Activated CD8-positive, alpha-beta memory T cell treated with anti-CD3 and anti-CD28 coated beads for 1 hour (primary cell): ENCODE results near the gene PSMA5.

Source experiments
- DNase-seq, 2 donors: peaks; one replicate each; pipeline ENCODE4 v3.0.0-alpha.2; 2020; ENCODE audit warnings: low read depth in 1 of 2; ENCODE audit errors: extremely low read depth in 1 of 2

The PSMA5 gene

GRCh38 chr1:109371341-109371739, 54.9 kb downstream of the PSMA5 start:
- no peak for DNase-seq

DNA sequence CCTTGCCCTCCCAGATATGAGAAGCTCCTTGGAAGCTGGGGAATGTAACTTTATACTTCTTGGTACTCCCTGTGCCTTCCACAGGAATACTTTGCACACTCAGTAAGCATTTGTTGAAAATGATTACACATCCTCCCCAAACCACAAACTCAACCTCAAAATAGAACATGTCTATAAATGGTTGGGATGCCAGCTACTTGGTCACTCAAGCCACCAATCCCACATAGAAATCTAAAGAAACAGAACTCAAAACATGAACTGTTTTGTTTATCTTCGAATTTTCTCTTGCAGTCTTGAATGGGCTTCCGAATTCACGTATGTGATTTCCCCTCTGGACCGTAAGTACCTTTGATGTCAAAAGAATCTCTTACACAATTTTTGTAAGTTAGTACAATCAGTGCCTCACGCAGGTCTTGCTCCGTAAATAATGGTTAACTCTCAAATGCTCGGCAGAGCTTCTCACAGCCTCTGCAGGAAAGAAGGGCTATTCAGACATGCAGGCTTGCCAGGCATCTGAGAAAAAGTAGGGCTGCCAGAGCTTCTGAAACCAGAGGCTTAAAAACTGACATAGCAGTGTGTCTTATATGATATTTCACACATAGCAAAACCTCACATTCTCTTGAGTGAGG, 55.4 kb downstream of the PSMA5 start:
- no peak for DNase-seq

- no peak for DNase-seq
Observed at GRCh38 chr1:109369167-109369746, 57.0 kb downstream of the PSMA5 start.

GRCh38 chr1:109368464-109368863, 57.8 kb downstream of the PSMA5 start:
- no peak for DNase-seq

DNA sequence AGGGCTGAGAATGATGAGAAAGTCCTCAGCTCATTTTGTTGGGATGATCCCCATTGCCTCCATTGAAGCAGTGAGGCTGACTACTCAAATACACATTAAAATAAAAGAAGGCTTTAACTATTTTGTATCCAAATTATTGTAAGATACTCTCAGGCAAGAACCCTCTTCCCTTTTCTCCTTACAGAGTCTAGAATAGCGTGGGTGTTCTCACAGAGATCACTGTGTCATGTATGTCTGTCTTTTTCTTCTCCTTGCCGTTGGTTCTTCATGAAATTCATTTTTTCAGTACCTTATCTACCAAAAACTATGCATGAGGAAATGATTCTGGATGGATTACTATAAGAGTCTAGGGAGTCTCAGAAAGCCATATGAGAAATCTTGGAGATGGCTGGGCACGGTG, 58.6 kb downstream of the PSMA5 start:
- no peak for DNase-seq

- DNase-seq = no peak
Observed at GRCh38 chr1:109365642-109366204, 60.5 kb downstream of the PSMA5 start.

DNA sequence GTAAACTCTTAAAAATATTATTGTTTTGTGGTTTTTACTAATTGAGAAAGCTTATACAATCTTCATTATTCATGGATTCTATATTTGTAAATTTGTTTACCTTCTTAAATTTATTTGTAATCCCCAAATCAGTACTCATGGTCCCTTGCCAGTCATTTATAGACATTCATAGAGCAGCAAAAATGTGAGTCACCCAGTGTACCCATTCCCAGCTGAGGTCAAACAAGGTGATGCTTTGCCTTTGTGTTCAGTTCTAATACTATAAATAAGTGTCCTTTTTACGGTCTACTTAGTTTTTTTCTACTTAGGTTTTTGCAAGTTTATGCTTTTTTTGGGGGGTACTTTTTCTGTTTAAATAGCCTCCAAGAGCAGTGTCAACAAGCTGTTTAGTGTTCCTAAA, 64.6 kb downstream of the PSMA5 start:
- no peak for DNase-seq

- DNase-seq = no peak
Observed at GRCh38 chr1:109361069-109361468, 65.2 kb downstream of the PSMA5 start.

GRCh38 chr1:109357616-109358015, 68.6 kb downstream of the PSMA5 start:
- DNase-seq = no peak

DNA sequence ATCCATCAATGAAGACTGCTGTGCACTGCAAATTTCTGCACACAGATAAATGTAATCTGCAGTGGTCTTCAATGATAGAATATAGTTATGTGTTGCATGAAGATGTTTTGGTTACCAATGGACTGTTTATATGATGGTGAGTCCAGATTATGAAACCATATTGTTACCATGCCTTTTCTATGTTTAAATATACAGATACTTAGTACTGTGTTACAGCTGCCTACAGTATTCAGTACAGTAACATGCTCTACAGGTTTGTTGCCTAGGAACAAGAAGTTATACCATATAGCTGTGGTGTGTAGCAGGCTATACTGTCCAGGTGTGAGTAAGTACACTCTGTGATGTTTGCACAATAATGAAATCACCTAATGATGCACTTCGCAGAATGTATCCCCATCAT, 69.3 kb downstream of the PSMA5 start:
- DNase-seq = no peak

- no peak for DNase-seq
Observed at GRCh38 chr1:109356505-109356904, 69.7 kb downstream of the PSMA5 start.

GRCh38 chr1:109354929-109355328, 71.3 kb downstream of the PSMA5 start:
- no peak for DNase-seq

GRCh38 chr1:109351457-109351856, 74.8 kb downstream of the PSMA5 start:
- DNase-seq = no peak

- DNase-seq = no peak
Observed at GRCh38 chr1:109350655-109351054, 75.6 kb downstream of the PSMA5 start.

GRCh38 chr1:109350182-109350581, 76.1 kb downstream of the PSMA5 start:
- no peak for DNase-seq
